GM18868 (cell line): ENCODE data around the gene CCDC152.
A peak's percentile ranks its signal among the peaks of the same experiment; 100 is the strongest.
"Not testable (repeated sequence)": the region's sequence is repeated elsewhere in the genome, so short reads cannot be mapped to it uniquely, and the experiment has no call there.

Experiments
- ATAC-seq: cut with Tn5 transposase; IDR thresholded peaks from one replicate; pipeline ENCODE4 v1.9.1; 2021; ENCODE audit warnings: mild to moderate bottlenecking, moderate library complexity; ENCODE audit not compliant: unreplicated experiment

Gene CCDC152

GRCh38 chr5:42756606-42757601 is at the start of gene CCDC152:
CCDC152 (plus strand) TSS chr5:42756818; CDS start chr5:42759122, 2,304 bp downstream.
- peak; percentile 98 for ATAC-seq

GRCh38 chr5:42715785-42716184 is 40.8 kb upstream of the CCDC152 start:
- ATAC-seq: no peak

- ATAC-seq: peak; percentile 92
These were observed 38.0 kb upstream of the CCDC152 start for GRCh38 chr5:42718591-42718990.

- ATAC-seq: peak; percentile 3
These were observed 37.6 kb upstream of the CCDC152 start for GRCh38 chr5:42719034-42719433.

GRCh38 chr5:42720251-42720650 is 36.4 kb upstream of the CCDC152 start:
- ATAC-seq: no peak

- ATAC-seq: no peak
These were observed 35.1 kb upstream of the CCDC152 start for GRCh38 chr5:42721484-42721883.

GRCh38 chr5:42734531-42735058 is 22.0 kb upstream of the CCDC152 start:
- not testable (repeated sequence) for ATAC-seq

- ATAC-seq: no peak
These were observed 15.7 kb upstream of the CCDC152 start for GRCh38 chr5:42740920-42741319.

- no peak for ATAC-seq
These were observed 11.2 kb upstream of the CCDC152 start for GRCh38 chr5:42745426-42745825.

- no peak for ATAC-seq
These were observed 10.8 kb upstream of the CCDC152 start for GRCh38 chr5:42745856-42746255.

GRCh38 chr5:42749020-42749419 is 7.6 kb upstream of the CCDC152 start:
- peak; percentile 66 for ATAC-seq

GRCh38 chr5:42750507-42750906 is 6.1 kb upstream of the CCDC152 start:
- no peak for ATAC-seq

- ATAC-seq: no peak
These were observed 5.6 kb upstream of the CCDC152 start for GRCh38 chr5:42751044-42751443.

- no peak for ATAC-seq
These were observed 3.5 kb upstream of the CCDC152 start for GRCh38 chr5:42753099-42753498.

GRCh38 chr5:42759456-42759855 is 2.8 kb downstream of the CCDC152 start:
- no peak for ATAC-seq

- ATAC-seq: no peak
These were observed 3.8 kb downstream of the CCDC152 start for GRCh38 chr5:42760426-42760825.

- no peak for ATAC-seq
These were observed 5.2 kb downstream of the CCDC152 start for GRCh38 chr5:42761791-42762190.

- peak; percentile 78 for ATAC-seq
These were observed 11.0 kb downstream of the CCDC152 start for GRCh38 chr5:42767491-42768105.

- ATAC-seq: no peak
These were observed 11.5 kb downstream of the CCDC152 start for GRCh38 chr5:42768106-42768504.

- ATAC-seq: no peak
These were observed 13.4 kb downstream of the CCDC152 start for GRCh38 chr5:42770003-42770402.

GRCh38 chr5:42772265-42772993 is 15.8 kb downstream of the CCDC152 start:
- ATAC-seq: no peak
